Measurements from ENCODE around the gene GRAP2.
"Not testable (repeated sequence)": the region's sequence is repeated elsewhere in the genome, so short reads cannot be mapped to it uniquely, and the experiment has no call there.

Gene GRAP2

GRCh38 chr22:39949964-39950737 lies 49.3 kb downstream of the GRAP2 start:
- no peak overlapping the region for H3K4me3 ChIP-seq (ENCODE audit: low read depth, low read length)
- TF ChIP-seq MYC (IDR thresholded peaks at IDR 0.05; ENCODE audit: low read depth, low read length) (no peak), MAX (IDR thresholded peaks at IDR 0.05; ENCODE audit: low read depth, low read length) (no peak), POLR2A (IDR thresholded peaks at IDR 0.05; ENCODE audit: extremely low read depth, insufficient read length) (no peak), CTCF (IDR thresholded peaks at IDR 0.05; ENCODE audit: low read depth, low read length) (no peak)
- no peak for DNase-seq (ENCODE audit: low read depth)

GRCh38 chr22:39951603-39952293 lies 50.9 kb downstream of the GRAP2 start:
- not testable (repeated sequence) for DNase-seq (ENCODE audit: low read depth); H3K4me3 ChIP-seq (ENCODE audit: low read depth, low read length)

GRCh38 chr22:39952347-39952746 lies 51.5 kb downstream of the GRAP2 start:
- DNase-seq (ENCODE audit: low read depth), result no peak
- H3K4me3 ChIP-seq (ENCODE audit: low read depth, low read length), result no peak overlapping the region
- TF ChIP-seq MYC (IDR thresholded peaks at IDR 0.05; ENCODE audit: low read depth, low read length), result no peak
- TF ChIP-seq POLR2A (IDR thresholded peaks at IDR 0.05; ENCODE audit: extremely low read depth, insufficient read length), result no peak
- TF ChIP-seq MAX (IDR thresholded peaks at IDR 0.05; ENCODE audit: low read depth, low read length), result no peak
- no peak for TF ChIP-seq CTCF (IDR thresholded peaks at IDR 0.05; ENCODE audit: low read depth, low read length)

- TF ChIP-seq MYC (IDR thresholded peaks at IDR 0.05; ENCODE audit: low read depth, low read length) (no peak), POLR2A (IDR thresholded peaks at IDR 0.05; ENCODE audit: extremely low read depth, insufficient read length) (no peak), CTCF (IDR thresholded peaks at IDR 0.05; ENCODE audit: low read depth, low read length) (no peak), MAX (IDR thresholded peaks at IDR 0.05; ENCODE audit: low read depth, low read length) (no peak)
- no peak for DNase-seq (ENCODE audit: low read depth)
- no peak overlapping the region for H3K4me3 ChIP-seq (ENCODE audit: low read depth, low read length)
Observed at GRCh38 chr22:39953101-39953500, 52.2 kb downstream of the GRAP2 start.

GRCh38 chr22:39954584-39955055 lies 53.7 kb downstream of the GRAP2 start:
- no peak for DNase-seq (ENCODE audit: low read depth)
- H3K4me3 ChIP-seq (ENCODE audit: low read depth, low read length), result no peak overlapping the region
- TF ChIP-seq MAX (IDR thresholded peaks at IDR 0.05; ENCODE audit: low read depth, low read length) (no peak), POLR2A (IDR thresholded peaks at IDR 0.05; ENCODE audit: extremely low read depth, insufficient read length) (no peak), CTCF (IDR thresholded peaks at IDR 0.05; ENCODE audit: low read depth, low read length) (no peak)

- TF ChIP-seq CTCF (IDR thresholded peaks at IDR 0.05; ENCODE audit: low read depth, low read length), result no peak
- no peak overlapping the region for H3K4me3 ChIP-seq (ENCODE audit: low read depth, low read length)
- no peak for DNase-seq (ENCODE audit: low read depth)
Observed at GRCh38 chr22:39955675-39956074, 54.8 kb downstream of the GRAP2 start.
